ENCODE data around the gene GET3. TPM values are rescaled to one million over a fixed set of nuclear protein-coding genes. Genes with fewer than 3 reads are reported as not detected.
A peak's percentile ranks its signal among the peaks of the same experiment; 100 is the strongest.

Gene GET3
- total RNA-seq, 1 donor from 2014 or later: 86.6 TPM

GRCh38 chr19:12763100-12763499 lies 25.8 kb downstream of the GET3 start:
- no peak overlapping the region for H3K4me3 ChIP-seq (ENCODE audit: low read depth, low read length)
- no peak for TF ChIP-seq CTCF (conservative IDR thresholded peaks at IDR 0.05; ENCODE audit: low read depth, low read length)
- no peak for DNase-seq (ENCODE audit: low read depth)

GRCh38 chr19:12764698-12765097 lies 27.4 kb downstream of the GET3 start:
- no peak for DNase-seq (ENCODE audit: low read depth)
- H3K4me3 ChIP-seq (ENCODE audit: low read depth, low read length): no peak overlapping the region
- no peak for TF ChIP-seq CTCF (conservative IDR thresholded peaks at IDR 0.05; ENCODE audit: low read depth, low read length)

- peak overlapping the region; percentile 61 for H3K4me3 ChIP-seq (ENCODE audit: low read depth, low read length)
- TF ChIP-seq CTCF (conservative IDR thresholded peaks at IDR 0.05; ENCODE audit: low read depth, low read length): peak; percentile 68
- no peak for DNase-seq (ENCODE audit: low read depth)
Observed at GRCh38 chr19:12766051-12766521, 28.8 kb downstream of the GET3 start.

GRCh38 chr19:12767150-12767549 lies 29.9 kb downstream of the GET3 start:
- no peak overlapping the region for H3K4me3 ChIP-seq (ENCODE audit: low read depth, low read length)
- no peak for TF ChIP-seq CTCF (conservative IDR thresholded peaks at IDR 0.05; ENCODE audit: low read depth, low read length)
- DNase-seq (ENCODE audit: low read depth): no peak

- H3K4me3 ChIP-seq (ENCODE audit: low read depth, low read length): no peak overlapping the region
- no peak for DNase-seq (ENCODE audit: low read depth)
- no peak for TF ChIP-seq CTCF (conservative IDR thresholded peaks at IDR 0.05; ENCODE audit: low read depth, low read length)
Observed at GRCh38 chr19:12767666-12768065, 30.4 kb downstream of the GET3 start.

- no peak for TF ChIP-seq CTCF (conservative IDR thresholded peaks at IDR 0.05; ENCODE audit: low read depth, low read length)
- DNase-seq (ENCODE audit: low read depth): no peak
- H3K4me3 ChIP-seq (ENCODE audit: low read depth, low read length): no peak overlapping the region
Observed at GRCh38 chr19:12769689-12770088, 32.4 kb downstream of the GET3 start.

GRCh38 chr19:12770922-12771321 lies 33.6 kb downstream of the GET3 start:
- H3K4me3 ChIP-seq (ENCODE audit: low read depth, low read length): no peak overlapping the region
- DNase-seq (ENCODE audit: low read depth): no peak
- TF ChIP-seq CTCF (conservative IDR thresholded peaks at IDR 0.05; ENCODE audit: low read depth, low read length): no peak

Data from epithelial cell of proximal tubule (primary cell).